HCEC 1CT (cell line): Measurements from ENCODE around the gene KRTAP3-2.

ENCODE experiments used
- DNase-seq: peaks from one replicate; pipeline ENCODE4 v3.0.0-alpha.2; 2017

Gene KRTAP3-2

DNA sequence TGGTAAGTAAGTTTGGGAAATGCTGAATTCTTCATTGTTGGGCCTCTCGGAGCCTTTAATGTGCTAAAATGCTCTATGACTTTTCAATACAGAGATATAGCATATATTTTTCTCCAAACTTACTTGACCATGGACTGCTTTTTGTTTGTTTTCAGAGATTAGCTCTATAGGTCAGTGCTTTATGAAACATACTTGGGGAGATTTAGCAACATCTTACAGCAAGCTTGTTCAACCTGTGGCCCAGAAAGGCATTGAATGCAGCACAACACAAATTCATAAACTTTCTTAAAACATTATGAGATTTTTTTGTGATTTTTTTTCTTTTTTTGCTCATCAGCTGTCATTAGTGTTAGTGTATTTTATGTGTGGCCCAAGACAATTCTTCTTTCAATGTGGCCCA lies 10.2 kb upstream of the KRTAP3-2 start:
- DNase-seq: no peak

GRCh38 chr17:41009301-41009760 lies 9.6 kb upstream of the KRTAP3-2 start:
- no peak for DNase-seq

- DNase-seq: no peak
These were observed 9.1 kb upstream of the KRTAP3-2 start, which contains the start of gene KRTAP3-1 for GRCh38 chr17:41008811-41009210. TSS of gene KRTAP3-1 (minus strand) at chr17:41009128. CDS start at chr17:41009074, 54 bp downstream.

GRCh38 chr17:41004397-41004796 lies 4.7 kb upstream of the KRTAP3-2 start:
- no peak for DNase-seq

DNA sequence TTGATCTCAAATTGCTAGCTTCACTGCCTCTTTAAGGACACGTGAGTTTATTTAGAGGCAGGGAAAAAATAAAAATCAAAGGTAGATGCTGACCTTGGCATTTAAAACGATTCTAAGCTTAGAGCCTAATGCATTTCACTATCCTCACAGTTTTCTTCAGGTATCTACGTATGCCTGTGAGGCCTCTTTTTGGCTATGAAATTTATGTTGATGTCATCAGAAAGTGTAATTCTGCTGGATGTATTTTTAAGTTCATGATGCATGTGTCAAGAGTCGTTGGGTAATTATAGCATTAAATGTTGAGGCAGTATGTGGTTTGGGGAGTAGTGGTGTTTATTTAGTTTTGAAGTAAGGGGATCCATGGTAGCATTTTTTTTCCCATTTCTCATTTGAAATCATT lies 4.2 kb upstream of the KRTAP3-2 start:
- DNase-seq: no peak

DNA sequence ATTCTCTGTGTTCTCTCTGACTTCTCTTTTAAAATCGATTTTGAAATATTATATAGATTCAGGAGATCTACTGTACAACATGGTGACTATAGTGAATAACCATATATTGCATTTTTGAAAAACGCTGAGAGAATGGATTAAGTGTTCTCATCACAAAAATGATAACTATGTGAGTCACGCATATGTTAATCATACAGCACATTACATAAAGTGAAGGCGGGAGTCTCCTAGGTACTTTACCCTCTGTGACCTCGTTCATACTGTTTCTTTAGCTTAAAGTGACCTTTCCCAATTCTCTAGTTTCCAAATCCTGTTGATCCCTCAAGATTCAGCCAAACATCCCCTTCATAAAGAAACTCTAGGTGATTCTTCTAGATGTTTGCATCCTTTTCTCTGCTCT lies 3.1 kb upstream of the KRTAP3-2 start:
- peak; percentile 74 for DNase-seq

- no peak for DNase-seq
These were observed 2.1 kb upstream of the KRTAP3-2 start for GRCh38 chr17:41001795-41002194.

DNA sequence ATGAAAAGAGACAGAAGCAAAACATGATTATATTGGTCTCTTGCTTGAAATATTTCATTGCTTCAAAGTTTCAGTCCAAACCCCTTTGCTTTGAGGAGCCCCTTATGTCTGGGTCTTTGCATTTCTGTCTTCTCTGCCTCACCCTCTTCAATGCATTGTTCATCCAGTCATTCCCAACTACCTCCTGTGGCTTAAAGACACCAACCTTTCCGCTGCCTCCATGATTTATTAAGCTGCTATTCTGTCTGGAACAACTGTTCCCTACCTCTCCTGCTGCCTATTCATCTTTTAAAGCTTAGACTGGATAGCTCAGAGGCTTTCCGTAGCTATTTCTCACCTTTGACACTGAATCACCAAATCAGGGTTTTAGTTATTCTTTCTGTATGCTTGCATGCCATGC lies 2.3 kb downstream of the KRTAP3-2 start:
- no peak for DNase-seq

- peak; percentile 9 for DNase-seq
These were observed 2.9 kb downstream of the KRTAP3-2 start for GRCh38 chr17:40996829-40997228.

DNA sequence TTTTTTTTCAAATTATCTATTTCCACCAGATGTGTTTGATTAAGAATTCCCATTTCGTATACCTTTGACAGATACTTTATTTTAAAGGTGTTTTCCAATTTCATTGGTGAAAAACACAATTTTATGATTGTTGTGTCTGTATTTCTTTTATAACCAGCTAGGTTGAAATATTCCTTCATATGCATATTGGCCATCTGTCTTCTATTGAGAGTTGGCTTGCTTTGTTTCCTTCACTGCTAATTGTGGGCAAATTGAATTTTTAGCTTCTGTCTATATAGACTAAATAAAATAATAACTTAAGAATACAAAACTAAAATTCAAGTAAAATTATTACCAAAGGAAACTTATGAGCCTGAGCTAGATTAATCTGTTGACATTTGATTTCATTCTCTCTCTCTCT lies 4.6 kb downstream of the KRTAP3-2 start:
- DNase-seq: no peak

DNA sequence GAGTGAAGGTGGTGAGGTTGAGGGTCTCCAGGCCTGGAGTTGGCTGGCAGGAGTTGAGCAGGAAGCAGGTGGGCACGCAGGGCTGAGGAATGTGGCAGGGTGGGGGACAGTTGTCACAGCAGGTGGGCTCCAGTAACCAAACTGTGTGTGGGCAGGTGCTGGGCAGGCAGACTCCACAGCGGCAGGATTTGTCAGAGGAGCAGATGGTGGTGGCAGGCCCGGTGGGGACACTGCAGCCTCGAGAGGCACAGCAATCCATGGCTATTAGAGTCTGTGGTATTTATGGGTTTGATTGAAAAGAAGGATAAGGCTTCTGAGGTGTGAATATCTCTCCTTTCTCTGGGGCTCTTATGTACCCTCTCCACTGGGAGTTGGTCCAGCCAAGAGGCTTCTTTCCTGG lies 5.9 kb downstream of the KRTAP3-2 start, which contains the start of gene KRTAP3-3:
KRTAP3-3 (minus strand) TSS at position 326 of the 400 bp plus-strand sequence; CDS start at position 259, 67 bp downstream.
- no peak for DNase-seq

DNA sequence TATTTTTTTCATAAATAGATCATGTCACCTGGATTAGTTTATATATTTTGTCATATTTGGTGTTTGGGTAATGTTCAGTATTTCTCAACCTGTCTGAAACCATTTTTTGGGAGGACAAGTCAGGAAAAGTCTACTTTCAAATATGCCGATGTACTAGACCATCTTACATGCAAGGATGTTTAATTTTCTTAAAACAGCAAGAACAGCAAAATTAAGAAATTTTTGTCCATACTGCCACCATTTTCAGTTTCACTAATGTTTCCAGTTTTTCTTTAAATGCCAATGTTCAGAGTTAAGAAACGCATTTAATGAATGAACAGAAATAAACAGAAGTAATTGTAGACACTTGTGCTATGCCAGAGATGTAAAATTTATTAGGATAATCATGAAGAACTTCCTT lies 6.6 kb downstream of the KRTAP3-2 start:
- no peak for DNase-seq

- no peak for DNase-seq
These were observed 7.0 kb downstream of the KRTAP3-2 start for GRCh38 chr17:40992666-40993065.

GRCh38 chr17:40986920-40987319 lies 12.8 kb downstream of the KRTAP3-2 start:
- DNase-seq: no peak

DNA sequence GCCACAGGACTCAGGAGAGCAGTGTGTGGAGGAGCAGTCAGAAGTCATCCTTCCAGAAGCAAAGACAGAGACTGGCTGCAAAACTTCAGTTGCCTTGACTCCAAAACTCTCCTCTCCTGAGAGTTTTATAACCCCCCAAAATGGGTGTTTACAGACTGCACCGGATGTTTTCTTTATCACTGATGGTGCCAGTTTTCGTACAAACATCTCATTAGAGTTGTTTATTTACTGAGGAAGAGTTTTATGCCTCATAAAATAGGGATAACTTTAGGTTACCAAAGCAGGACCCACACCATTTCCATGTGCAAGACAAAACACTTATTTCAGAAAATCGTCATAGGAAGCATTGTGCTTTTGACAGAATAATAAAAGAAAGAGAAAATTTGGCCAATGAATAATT lies 15.5 kb downstream of the KRTAP3-2 start, which contains the start of gene KRT40:
KRT40 (minus strand) TSS at position 101 of the 400 bp plus-strand sequence; CDS start at position 48, 53 bp downstream.
- DNase-seq: no peak

DNA sequence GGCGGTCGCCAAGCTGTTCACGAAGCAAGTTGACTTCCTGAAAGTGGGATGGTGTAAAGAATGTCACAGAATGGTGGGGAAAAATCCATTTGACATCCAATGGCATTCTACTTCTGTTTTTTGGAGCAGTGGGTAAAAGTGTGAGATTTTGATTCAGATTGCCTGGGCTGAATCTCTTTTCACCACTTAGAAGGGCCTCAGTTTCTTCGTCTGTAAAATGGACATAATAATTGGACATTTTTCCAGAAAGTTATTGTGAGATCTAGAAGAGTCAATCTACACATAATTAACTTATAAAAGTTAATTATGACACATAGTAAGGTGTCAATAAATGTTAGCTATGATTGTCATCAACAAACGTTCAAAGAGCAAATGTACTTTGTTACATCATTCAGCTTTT lies 18.6 kb downstream of the KRTAP3-2 start:
- no peak for DNase-seq

DNA sequence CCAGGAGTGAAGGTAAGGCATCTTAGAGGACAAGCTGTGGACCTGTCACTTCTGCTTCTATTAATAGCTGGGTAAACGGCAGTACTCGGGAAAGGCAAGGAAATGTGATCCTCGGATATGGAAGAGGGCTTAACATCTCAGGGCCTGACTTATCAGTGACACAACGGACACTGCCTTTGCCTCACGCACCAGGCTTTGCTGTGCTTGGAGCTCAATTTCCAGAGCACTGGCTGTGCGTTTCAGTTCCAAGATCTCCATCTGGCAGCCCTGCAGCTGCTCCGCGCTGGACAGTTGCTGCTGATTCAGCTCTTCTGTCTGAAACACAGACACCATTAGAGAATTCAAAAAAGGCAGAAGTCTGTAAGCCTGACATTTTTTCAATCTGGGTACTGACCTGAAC lies 19.1 kb downstream of the KRTAP3-2 start:
- no peak for DNase-seq

GRCh38 chr17:40980117-40980516 lies 19.6 kb downstream of the KRTAP3-2 start:
- DNase-seq: no peak

DNA sequence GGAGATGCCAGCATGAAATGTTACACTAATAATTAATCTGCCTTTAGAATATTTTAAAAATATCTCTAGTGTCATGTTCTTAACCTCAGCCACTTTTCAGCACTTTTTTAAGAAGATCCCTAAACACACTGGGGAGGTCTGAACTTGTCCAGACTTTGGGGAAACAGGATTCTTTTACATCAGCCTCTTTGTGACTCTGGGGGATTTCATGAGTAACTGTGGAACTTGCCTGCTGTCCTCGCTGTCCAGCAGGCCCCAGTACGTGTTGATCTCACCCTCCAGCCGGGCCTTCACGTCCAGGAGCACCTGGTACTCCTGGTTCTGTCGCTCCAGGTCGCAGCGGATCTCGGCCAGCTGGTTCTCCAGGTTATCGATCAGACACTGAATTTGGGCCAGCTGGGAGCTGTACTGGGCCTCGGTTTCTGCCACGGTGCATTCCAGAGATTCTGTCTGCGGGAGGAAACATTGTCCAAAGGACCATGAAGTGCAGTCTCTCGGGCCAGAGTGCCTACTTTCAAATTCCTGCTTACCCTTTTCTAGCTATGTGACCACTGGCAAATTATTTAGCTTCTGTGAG lies 21.0 kb downstream of the KRTAP3-2 start:
- DNase-seq: no peak

GRCh38 chr17:40975516-40975915 lies 24.2 kb downstream of the KRTAP3-2 start:
- DNase-seq: no peak

DNA sequence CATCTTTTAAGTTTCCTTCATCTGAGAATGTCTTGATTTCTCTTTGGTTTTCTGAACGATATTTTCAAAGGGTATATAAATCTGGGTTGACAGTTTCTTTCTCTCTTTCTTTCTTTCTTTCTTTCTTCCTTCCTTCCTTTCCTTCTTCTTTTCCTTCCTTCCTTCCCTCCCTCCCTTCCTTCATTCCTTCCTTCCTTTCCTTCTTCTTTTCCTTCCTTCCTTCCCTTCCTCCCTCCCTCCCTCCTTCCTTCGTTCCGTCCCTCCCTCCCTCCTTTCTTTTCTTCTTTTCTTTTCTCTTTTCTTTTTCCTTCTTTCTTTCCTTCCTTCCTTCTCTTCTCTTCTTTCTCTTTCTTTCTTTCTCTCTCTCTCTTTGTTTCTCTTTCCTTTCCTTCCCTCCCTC lies 25.3 kb downstream of the KRTAP3-2 start:
- no peak for DNase-seq

GRCh38 chr17:40967582-40967981 lies 32.1 kb downstream of the KRTAP3-2 start:
- no peak for DNase-seq

DNA sequence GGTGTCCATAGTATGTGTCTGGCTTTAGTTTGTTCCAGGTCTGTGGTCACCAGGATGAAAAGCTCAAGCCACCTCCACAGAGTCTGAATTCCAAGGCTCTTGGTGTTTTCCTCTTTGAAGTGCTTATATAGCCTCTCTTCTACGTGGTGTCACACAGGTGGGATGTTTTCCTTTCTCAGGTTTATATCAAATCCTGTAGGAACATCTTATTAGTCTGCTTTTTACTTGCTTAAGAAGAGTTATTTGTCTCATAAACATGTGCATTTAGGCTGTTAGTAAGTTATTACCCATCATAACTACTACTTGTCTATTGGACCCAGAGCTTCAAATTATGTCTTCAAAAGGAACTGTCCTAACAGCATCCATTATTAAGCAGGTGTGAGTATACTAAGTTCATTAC lies 32.9 kb downstream of the KRTAP3-2 start, which contains the start of gene KRT39:
KRT39 (minus strand) TSS at position 101 of the 400 bp plus-strand sequence; CDS start at position 9, 92 bp downstream.
- no peak for DNase-seq

- DNase-seq: peak; percentile 44
These were observed 35.9 kb downstream of the KRTAP3-2 start for GRCh38 chr17:40963838-40964237.

DNA sequence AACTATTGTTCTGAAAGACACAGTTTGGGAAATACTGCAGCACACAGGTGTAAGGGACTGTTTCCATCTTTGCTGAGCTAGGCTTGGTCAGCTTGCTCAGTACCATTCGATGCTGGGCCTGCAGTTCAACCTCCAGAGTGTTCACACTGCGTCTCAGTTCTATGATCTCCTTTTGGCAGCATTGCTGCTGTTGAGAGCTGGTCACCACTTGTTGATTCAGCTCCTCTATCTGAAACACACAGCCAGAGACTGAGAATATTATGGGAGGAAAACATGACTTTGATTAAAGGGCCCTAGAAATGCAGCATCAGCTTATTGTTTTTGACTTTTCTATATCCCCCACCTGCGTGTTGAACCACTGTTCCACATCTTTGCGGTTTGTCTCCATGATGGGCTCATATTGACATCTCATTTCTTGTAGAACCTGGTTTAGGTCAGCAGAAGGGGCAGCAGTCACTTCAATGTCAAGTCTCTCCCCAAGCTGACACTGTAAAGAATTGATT lies 37.6 kb downstream of the KRTAP3-2 start:
- DNase-seq: no peak
